ENCODE results near the gene NRAP. TPM values are rescaled to one million over a fixed set of nuclear protein-coding genes. Genes with fewer than 3 reads are reported as not detected.

The NRAP gene, protein sequence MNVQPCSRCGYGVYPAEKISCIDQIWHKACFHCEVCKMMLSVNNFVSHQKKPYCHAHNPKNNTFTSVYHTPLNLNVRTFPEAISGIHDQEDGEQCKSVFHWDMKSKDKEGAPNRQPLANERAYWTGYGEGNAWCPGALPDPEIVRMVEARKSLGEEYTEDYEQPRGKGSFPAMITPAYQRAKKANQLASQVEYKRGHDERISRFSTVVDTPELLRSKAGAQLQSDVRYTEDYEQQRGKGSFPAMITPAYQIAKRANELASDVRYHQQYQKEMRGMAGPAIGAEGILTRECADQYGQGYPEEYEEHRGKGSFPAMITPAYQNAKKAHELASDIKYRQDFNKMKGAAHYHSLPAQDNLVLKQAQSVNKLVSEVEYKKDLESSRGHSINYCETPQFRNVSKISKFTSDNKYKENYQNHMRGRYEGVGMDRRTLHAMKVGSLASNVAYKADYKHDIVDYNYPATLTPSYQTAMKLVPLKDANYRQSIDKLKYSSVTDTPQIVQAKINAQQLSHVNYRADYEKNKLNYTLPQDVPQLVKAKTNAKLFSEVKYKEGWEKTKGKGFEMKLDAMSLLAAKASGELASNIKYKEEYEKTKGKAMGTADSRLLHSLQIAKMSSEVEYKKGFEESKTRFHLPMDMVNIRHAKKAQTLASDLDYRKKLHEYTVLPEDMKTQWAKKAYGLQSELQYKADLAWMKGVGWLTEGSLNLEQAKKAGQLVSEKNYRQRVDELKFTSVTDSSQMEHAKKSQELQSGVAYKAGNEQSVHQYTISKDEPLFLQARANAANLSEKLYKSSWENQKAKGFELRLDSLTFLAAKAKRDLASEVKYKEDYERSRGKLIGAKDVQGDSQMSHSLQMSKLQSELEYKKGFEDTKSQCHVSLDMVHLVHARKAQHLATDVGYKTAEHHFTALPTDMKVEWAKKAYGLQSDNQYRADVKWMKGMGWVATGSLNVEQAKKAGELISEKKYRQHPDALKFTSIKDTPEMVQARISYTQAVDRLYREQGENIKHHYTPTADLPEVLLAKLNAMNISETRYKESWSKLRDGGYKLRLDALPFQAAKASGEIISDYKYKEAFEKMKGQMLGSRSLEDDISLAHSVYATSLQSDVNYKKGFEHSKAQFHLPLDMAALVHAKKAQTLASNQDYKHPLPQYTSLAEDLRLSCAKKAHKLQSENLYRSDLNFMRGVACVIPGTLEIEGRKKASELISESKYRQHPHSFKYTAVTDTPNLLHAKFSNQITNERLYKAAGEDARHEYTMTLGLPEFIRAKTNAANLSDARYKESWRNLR (N-terminal part only)
- polyA plus RNA-seq (2013, experiment 1 of 2), result not detected
- polyA plus RNA-seq (2013, experiment 2 of 2), result not detected

DNA sequence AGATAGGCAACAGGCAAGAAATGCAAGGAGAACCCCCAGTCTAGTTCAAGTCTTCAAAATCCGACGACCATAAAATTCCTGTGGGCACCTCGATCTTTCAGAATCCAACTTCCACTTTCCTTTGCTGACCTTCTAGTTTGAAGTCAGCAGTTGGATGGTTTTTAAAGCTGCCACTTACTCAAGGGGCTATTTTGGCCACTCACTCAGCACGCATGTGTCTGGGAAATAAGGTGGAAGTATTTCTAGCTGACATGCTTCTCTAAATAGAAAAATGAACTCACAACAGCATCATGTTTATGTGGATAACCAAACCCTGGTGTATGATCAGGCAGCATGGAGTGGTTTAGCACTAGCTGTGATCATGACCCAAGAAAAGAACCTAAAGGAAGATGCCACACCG is at the start of gene NRAP:
NRAP (minus strand) TSS at position 134 of the 400 bp plus-strand sequence. CDS start 159 bp downstream, outside the sequence.
- H3K27ac ChIP-seq (ENCODE audit: low read depth, low read length), result no peak within 1 kb of the TSS
- peaks cover 4% of the 10 kb centered on the region; the same call in 1 of the 2 replicates for H3K4me1 ChIP-seq (ENCODE audit: insufficient read depth, low read length)
- H3K4me3 ChIP-seq (ENCODE audit: low read length), result no peak within 1 kb of the TSS
- H3K9ac ChIP-seq (ENCODE audit: low read depth, low read length), result no peak within 1 kb of the TSS
- no peaks in the 10 kb centered on the region for H3K27me3 ChIP-seq (ENCODE audit: insufficient read depth, low read length)
- H3K36me3 ChIP-seq (ENCODE audit: insufficient read depth, low read length), result no peaks in the 10 kb centered on the region
- no peaks in the 10 kb centered on the region for H3K9me3 ChIP-seq (ENCODE audit: insufficient read depth, low read depth, low read length)
- 95% methylated on average over 4 of the region's 5 CpGs for WGBS

DNA sequence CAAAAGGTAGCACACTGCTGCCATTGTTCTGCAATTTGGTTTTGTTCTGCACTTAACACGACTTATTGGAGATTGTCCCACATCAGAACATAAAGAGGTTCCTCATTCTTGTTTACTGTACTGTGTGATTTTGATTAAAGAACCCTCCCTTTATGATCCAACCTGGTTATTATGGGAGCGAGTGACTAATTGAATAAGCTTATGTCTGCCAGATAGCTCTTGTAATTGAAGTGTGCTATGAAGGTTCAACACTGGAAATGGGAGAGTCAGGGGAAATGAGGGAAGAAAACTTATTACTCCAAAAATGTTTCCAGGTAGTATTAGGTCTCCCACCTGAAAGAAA is 49.8 kb upstream of the NRAP start:
- Histone ChIP-seq H3K27ac (ENCODE audit: low read depth, low read length) (no peak overlapping the region), H3K27me3 (ENCODE audit: insufficient read depth, low read length) (no peaks in the 10 kb centered on the region), H3K4me3 (ENCODE audit: low read length) (no peak overlapping the region), H3K9ac (ENCODE audit: low read depth, low read length) (no peak overlapping the region), H3K4me1 (ENCODE audit: insufficient read depth, low read length) (peaks cover 41% of the 10 kb centered on the region), H3K36me3 (ENCODE audit: insufficient read depth, low read length) (no peaks in the 10 kb centered on the region), H3K9me3 (ENCODE audit: insufficient read depth, low read depth, low read length) (no peaks in the 10 kb centered on the region)
- 90% methylated on average over 2 of the region's 2 CpGs for WGBS

DNA sequence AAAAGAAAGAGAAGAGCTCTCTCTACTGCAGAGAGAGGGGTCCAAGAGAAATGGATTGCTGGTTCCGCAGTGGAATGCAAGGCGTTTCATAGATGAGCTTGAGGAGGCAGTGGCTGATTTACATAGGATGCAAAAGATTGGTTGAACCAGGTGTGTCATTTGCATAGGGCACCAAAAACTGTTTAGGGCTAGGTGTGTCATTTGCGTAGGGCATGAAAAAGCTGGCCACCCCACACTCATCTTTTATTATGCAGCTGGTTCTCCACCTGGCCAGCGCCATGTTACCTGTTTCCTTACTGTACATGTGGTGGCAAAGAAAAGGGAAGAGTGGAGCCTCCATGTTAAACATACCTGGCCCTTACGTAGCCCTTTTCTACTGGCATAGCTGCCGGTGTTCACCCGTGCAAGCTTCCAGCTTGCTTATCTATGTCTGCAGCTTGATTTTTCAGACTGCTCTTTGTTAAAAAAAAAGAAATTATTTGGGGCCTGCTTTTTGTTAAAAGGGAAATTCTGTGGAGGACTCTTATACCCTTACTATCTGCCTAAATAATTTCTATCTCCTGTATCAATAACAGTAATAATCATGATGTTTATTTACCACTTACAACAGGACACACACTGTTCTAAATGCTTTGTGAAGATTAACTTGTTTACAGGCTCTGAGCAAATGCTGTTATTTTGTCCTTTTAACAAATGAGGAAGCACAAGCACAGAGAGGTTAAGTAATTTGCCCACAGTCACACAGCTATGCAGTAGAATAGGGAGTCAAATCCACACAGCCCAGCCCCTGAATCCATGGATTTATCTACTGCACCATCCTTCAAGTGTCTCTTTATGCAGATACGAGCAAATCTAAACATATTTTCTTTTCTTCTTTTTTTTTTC is 49.2 kb upstream of the NRAP start:
- H3K27me3 ChIP-seq (ENCODE audit: insufficient read depth, low read length), result no peaks in the 10 kb centered on the region
- no peak overlapping the region for H3K27ac ChIP-seq (ENCODE audit: low read depth, low read length)
- no peak overlapping the region for H3K4me3 ChIP-seq (ENCODE audit: low read length)
- peaks cover 42% of the 10 kb centered on the region for H3K4me1 ChIP-seq (ENCODE audit: insufficient read depth, low read length)
- H3K9ac ChIP-seq (ENCODE audit: low read depth, low read length), result no peak overlapping the region
- 75% methylated on average over 8 of the region's 8 CpGs for WGBS
- H3K9me3 ChIP-seq (ENCODE audit: insufficient read depth, low read depth, low read length), result no peaks in the 10 kb centered on the region
- no peaks in the 10 kb centered on the region for H3K36me3 ChIP-seq (ENCODE audit: insufficient read depth, low read length)

DNA sequence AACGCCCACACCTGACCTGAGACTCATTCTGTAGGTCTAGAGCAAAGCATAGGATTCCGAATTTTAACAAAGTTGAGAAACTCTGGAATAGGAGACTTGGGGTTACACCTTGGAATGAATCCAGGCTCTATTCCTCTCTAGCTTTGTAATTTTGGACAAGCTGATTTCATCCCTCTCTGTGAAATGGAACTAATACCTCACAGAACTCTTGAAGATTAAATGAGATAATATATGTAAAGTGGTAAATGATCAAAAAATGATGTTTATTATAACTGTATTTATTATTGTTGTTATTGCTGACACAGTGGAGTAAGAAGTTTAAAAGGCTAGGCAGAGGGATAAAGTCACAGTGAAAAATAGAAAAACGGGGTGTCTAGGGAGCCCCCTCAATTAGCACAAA is 48.2 kb upstream of the NRAP start:
- no peak overlapping the region for H3K27ac ChIP-seq (ENCODE audit: low read depth, low read length)
- no peaks in the 10 kb centered on the region for H3K9me3 ChIP-seq (ENCODE audit: insufficient read depth, low read depth, low read length)
- no peak overlapping the region for H3K4me3 ChIP-seq (ENCODE audit: low read length)
- WGBS, result 85% methylated on average over 3 of the region's 3 CpGs
- no peaks in the 10 kb centered on the region for H3K36me3 ChIP-seq (ENCODE audit: insufficient read depth, low read length)
- no peak overlapping the region for H3K9ac ChIP-seq (ENCODE audit: low read depth, low read length)
- H3K4me1 ChIP-seq (ENCODE audit: insufficient read depth, low read length), result peaks cover 42% of the 10 kb centered on the region
- H3K27me3 ChIP-seq (ENCODE audit: insufficient read depth, low read length), result no peaks in the 10 kb centered on the region

DNA sequence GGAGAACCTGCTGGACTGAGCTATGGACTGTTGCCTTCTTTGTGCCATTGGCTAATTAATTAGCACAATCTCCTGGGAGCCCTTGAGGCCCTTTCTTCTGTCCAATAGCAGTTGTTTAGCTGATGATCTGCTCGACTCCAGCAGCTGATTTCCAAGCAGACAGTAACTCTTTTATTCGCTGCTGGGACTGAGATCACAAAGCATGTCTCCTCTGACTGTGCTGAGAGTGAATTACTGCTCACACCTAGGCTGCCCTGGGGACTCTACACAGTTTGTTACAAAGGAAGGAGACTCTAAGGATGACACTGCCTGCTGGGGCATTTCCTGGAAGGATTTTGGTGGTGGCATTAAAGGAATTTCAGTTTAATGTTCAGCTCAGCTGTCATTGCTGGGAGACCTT is 47.3 kb upstream of the NRAP start:
- Histone ChIP-seq H3K9me3 (ENCODE audit: insufficient read depth, low read depth, low read length) (no peaks in the 10 kb centered on the region), H3K4me1 (ENCODE audit: insufficient read depth, low read length) (peaks cover 42% of the 10 kb centered on the region), H3K4me3 (ENCODE audit: low read length) (no peak overlapping the region), H3K36me3 (ENCODE audit: insufficient read depth, low read length) (no peaks in the 10 kb centered on the region), H3K9ac (ENCODE audit: low read depth, low read length) (no peak overlapping the region), H3K27me3 (ENCODE audit: insufficient read depth, low read length) (no peaks in the 10 kb centered on the region), H3K27ac (ENCODE audit: low read depth, low read length) (no peak overlapping the region)
- 71% methylated on average over 2 of the region's 2 CpGs for WGBS

DNA sequence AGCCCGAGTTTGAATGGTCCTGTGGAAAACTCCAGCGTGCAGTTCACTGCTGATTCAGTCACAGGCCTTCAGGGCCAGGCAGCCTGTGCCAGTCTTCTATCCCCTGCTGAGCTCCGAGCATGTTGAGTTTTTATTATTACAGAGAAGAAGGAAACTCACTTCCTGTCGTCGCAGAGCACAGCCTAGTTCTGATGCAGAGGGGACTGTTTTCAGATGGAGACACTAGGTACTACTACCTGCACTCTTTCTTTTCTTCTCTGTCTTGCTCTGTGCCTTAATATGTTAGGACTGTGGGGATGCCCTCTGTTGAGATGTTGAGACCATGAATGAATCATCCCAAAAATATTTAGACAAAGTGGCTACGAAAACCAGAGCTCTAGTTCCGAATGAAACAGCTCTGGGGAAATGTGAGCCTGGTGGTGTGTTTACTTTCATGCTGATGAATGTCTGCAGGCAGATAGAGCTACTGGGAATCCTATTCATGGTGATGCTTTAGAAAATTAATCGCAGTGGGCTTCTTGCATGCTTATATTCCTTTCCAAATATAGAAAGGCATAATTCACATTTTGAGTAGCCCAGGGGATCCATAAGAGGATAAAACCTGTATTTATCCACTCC is 45.5 kb upstream of the NRAP start:
- WGBS, result 36% methylated on average over 7 of the region's 8 CpGs
- H3K27me3 ChIP-seq (ENCODE audit: insufficient read depth, low read length), result no peaks in the 10 kb centered on the region
- no peak overlapping the region for H3K4me3 ChIP-seq (ENCODE audit: low read length)
- no peaks in the 10 kb centered on the region for H3K36me3 ChIP-seq (ENCODE audit: insufficient read depth, low read length)
- H3K27ac ChIP-seq (ENCODE audit: low read depth, low read length), result no peak overlapping the region
- H3K9ac ChIP-seq (ENCODE audit: low read depth, low read length), result no peak overlapping the region
- peaks cover 51% of the 10 kb centered on the region for H3K4me1 ChIP-seq (ENCODE audit: insufficient read depth, low read length)
- H3K9me3 ChIP-seq (ENCODE audit: insufficient read depth, low read depth, low read length), result no peaks in the 10 kb centered on the region

DNA sequence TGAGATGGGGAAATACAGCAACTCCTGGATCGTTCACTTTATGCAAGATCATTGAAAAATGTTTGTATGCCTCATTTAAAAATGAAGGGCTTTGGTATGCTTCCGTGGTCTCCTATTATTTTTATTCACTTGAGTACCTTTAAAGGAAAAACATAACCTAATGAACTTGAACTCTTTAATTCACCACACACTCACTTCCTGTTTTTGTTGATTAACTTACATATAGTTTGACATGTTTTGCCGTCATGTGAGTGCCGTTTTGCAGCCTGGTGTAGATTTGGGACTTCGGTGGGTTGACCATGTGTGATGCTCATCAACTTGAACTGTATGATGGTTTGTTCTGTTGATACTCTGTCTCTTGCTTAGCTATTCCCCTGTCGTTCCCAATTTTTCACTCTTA is 44.8 kb upstream of the NRAP start:
- no peak overlapping the region for H3K9ac ChIP-seq (ENCODE audit: low read depth, low read length)
- peaks cover 51% of the 10 kb centered on the region for H3K4me1 ChIP-seq (ENCODE audit: insufficient read depth, low read length)
- no peak overlapping the region for H3K4me3 ChIP-seq (ENCODE audit: low read length)
- no peak overlapping the region for H3K27ac ChIP-seq (ENCODE audit: low read depth, low read length)
- no peaks in the 10 kb centered on the region for H3K36me3 ChIP-seq (ENCODE audit: insufficient read depth, low read length)
- H3K27me3 ChIP-seq (ENCODE audit: insufficient read depth, low read length), result no peaks in the 10 kb centered on the region
- H3K9me3 ChIP-seq (ENCODE audit: insufficient read depth, low read depth, low read length), result no peaks in the 10 kb centered on the region
- WGBS, result 92% methylated on average over 6 of the region's 6 CpGs

DNA sequence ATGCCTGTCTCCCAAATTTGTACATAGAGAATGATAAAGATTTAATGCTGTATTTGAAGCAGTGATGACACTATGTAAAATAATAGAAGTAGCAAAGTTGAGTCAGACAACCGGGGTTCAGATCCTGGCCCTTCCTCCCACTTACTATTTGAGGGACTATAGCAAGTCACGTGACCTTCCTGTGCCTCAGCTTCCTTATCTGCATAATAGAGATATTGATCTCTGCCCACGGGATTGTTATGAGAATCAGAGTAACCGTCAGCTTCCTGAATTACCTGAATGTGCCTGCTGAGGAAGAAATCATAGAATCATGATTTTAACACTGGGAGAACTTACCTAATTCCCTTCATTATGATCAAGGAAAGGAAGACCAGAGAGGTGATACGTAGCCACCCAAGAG is 42.8 kb upstream of the NRAP start:
- no peaks in the 10 kb centered on the region for H3K27me3 ChIP-seq (ENCODE audit: insufficient read depth, low read length)
- no peaks in the 10 kb centered on the region for H3K9me3 ChIP-seq (ENCODE audit: insufficient read depth, low read depth, low read length)
- WGBS, result 87% methylated on average over 5 of the region's 5 CpGs
- H3K9ac ChIP-seq (ENCODE audit: low read depth, low read length), result no peak overlapping the region
- H3K4me1 ChIP-seq (ENCODE audit: insufficient read depth, low read length), result peaks cover 40% of the 10 kb centered on the region
- H3K4me3 ChIP-seq (ENCODE audit: low read length), result no peak overlapping the region
- no peaks in the 10 kb centered on the region for H3K36me3 ChIP-seq (ENCODE audit: insufficient read depth, low read length)
- no peak overlapping the region for H3K27ac ChIP-seq (ENCODE audit: low read depth, low read length)

DNA sequence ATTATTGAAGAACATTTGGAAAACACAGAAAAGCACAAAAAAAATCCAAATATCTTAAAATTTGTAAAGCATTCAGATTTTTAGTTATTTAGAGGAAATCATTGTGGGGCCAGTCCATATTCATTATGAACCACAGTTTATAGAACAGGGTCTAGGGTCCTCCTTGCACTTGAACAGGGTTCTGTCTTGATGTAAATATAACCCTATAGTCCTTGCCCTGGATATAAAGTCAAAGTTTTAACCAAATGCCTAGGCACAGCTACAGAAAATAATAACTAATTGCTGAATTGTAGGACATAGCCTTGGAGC is 41.5 kb upstream of the NRAP start:
- H3K9me3 ChIP-seq (ENCODE audit: insufficient read depth, low read depth, low read length), result no peaks in the 10 kb centered on the region
- no peak overlapping the region for H3K4me3 ChIP-seq (ENCODE audit: low read length)
- H3K27me3 ChIP-seq (ENCODE audit: insufficient read depth, low read length), result no peaks in the 10 kb centered on the region
- no peak overlapping the region for H3K27ac ChIP-seq (ENCODE audit: low read depth, low read length)
- peaks cover 27% of the 10 kb centered on the region for H3K4me1 ChIP-seq (ENCODE audit: insufficient read depth, low read length)
- H3K36me3 ChIP-seq (ENCODE audit: insufficient read depth, low read length), result no peaks in the 10 kb centered on the region; the same call in 1 of the 2 replicates
- H3K9ac ChIP-seq (ENCODE audit: low read depth, low read length), result no peak overlapping the region

Data from HUES64 (cell line).